ENCODE results near the gene PACSIN2.
"Not testable (repeated sequence)": the region's sequence is repeated elsewhere in the genome, so short reads cannot be mapped to it uniquely, and the experiment has no call there.

PACSIN2 gene

DNA sequence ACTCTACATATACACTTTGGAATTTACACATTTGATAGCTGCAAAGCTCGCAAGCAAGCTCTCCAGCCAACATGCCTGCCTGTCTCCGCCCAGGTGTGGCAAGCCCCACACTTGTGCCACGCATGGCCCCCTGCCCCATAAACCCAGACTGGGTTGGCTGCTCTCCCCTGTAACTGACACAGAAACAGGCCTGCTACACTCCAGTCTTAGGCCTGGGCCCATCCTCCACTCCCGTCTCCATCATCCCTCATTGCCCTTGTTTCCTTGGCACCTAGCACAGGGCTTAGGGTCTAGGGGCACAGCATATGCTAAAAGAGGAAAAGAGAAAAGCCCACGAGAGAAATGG lies 41.4 kb downstream of the PACSIN2 start:
- no peak overlapping the region for H3K4me3 ChIP-seq (ENCODE audit: low read length)
- 89% methylated on average over 5 of the region's 5 CpGs for WGBS
- H3K27me3 ChIP-seq (ENCODE audit: insufficient read depth, low read length): no peaks in the 10 kb centered on the region
- H3K9me3 ChIP-seq (ENCODE audit: insufficient read depth, low read depth, low read length): no peaks in the 10 kb centered on the region
- peaks cover 28% of the 10 kb centered on the region for H3K4me1 ChIP-seq (ENCODE audit: insufficient read depth, low read length)
- H3K36me3 ChIP-seq (ENCODE audit: insufficient read depth, low read length): peaks cover 5% of the 10 kb centered on the region; the same call in 1 of the 2 replicates
- no peak overlapping the region for H3K27ac ChIP-seq (ENCODE audit: low read depth, low read length)
- no peak overlapping the region for H3K9ac ChIP-seq (ENCODE audit: low read depth, low read length)

DNA sequence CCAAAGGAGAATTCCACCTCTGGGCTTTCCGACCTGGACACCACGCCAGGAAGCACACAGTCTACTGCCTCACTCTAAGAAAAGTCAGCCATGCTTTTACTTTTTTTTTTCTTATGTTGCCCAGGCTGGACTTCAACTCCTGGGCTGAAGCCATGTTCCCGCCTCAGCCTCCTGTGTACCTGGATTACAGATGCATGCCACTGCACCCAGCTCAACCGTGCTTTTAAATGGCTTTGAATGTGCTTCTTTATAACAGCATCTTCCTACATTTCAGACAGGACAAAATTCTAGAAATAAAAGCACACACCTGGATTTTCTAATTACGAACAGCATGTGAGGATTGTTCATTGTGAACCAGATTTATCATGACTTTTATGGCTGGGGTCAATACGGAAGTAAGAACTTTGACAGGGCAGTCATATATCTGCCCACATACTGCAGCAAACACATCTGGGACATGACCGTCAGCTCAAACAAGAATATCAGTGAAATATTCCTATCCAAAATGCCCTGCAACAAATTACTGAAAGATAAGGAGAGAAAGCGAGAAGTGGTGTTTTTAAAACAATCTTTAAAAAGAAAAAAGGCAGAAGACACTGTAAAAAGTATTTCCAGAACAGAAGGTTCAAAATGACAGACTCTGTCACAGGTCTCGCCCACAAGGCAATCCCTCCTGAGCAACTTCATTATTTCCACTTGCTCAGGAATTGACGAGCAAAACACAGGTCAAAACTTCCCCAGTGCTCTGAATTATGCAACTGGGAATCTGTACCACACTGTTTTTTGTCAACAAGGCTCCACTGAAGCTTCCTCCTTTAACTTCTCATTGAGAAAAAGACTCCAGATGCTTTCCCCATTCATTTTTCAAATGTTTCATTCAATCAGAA lies 42.1 kb downstream of the PACSIN2 start:
- no peak overlapping the region for H3K4me3 ChIP-seq (ENCODE audit: low read length)
- no peak overlapping the region for H3K9ac ChIP-seq (ENCODE audit: low read depth, low read length)
- no peak overlapping the region for H3K27ac ChIP-seq (ENCODE audit: low read depth, low read length)
- WGBS: 94% methylated on average over 9 of the region's 10 CpGs
- H3K4me1 ChIP-seq (ENCODE audit: insufficient read depth, low read length): peaks cover 25% of the 10 kb centered on the region
- H3K27me3 ChIP-seq (ENCODE audit: insufficient read depth, low read length): no peaks in the 10 kb centered on the region
- H3K9me3 ChIP-seq (ENCODE audit: insufficient read depth, low read depth, low read length): no peaks in the 10 kb centered on the region
- peaks cover 5% of the 10 kb centered on the region; the same call in 1 of the 2 replicates for H3K36me3 ChIP-seq (ENCODE audit: insufficient read depth, low read length)

DNA sequence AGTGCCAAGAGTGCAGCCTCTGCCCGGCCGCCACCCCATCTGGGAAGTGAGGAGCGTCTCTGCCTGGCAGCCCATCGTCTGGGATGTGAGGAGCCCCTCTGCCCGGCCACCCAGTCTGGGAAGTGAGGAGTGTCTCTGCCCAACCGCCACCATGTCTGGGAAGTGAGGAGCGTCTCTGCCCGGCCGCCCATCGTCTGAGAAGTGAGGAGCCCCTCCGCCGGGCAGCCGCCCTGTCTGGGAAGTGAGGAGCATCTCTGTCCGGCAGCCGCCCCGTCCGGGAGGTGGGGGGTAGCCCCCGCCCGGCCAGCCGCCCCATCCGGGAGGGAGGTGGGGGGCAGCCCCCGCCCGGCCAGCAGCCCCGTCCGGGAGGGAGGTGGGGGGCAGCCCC lies 43.5 kb downstream of the PACSIN2 start:
- not testable (repeated sequence) for H3K36me3 ChIP-seq (ENCODE audit: insufficient read depth, low read length); H3K4me3 ChIP-seq (ENCODE audit: low read length); H3K27ac ChIP-seq (ENCODE audit: low read depth, low read length); H3K27me3 ChIP-seq (ENCODE audit: insufficient read depth, low read length); H3K9me3 ChIP-seq (ENCODE audit: insufficient read depth, low read depth, low read length); H3K9ac ChIP-seq (ENCODE audit: low read depth, low read length)
- H3K4me1 ChIP-seq (ENCODE audit: insufficient read depth, low read length): peaks cover 13% of the 10 kb centered on the region; the same call in 1 of the 2 replicates
- WGBS: 96% methylated on average over 25 of the region's 25 CpGs

DNA sequence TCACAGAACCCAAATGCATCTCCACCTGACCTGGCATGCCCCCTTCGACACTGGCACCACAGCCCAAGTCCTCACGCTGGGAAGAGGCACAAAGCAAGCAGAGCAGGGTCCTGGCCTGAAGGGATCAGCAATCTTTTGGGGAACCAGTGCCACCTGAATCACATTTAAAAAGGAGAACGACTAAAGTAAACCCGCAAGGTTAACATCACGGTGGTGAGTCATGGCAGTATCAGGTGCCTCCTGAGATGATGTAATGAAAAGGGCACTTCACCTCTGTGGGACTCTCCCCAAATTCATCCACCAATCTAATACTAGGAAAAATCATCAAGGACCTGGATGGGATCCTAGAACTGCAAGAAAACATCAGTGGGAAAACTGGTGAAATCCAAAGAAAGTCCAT lies 44.9 kb downstream of the PACSIN2 start:
- peaks cover 8% of the 10 kb centered on the region; the same call in 1 of the 2 replicates for H3K36me3 ChIP-seq (ENCODE audit: insufficient read depth, low read length)
- 93% methylated on average over 5 of the region's 5 CpGs for WGBS
- no peaks in the 10 kb centered on the region for H3K9me3 ChIP-seq (ENCODE audit: insufficient read depth, low read depth, low read length)
- peaks cover 20% of the 10 kb centered on the region for H3K4me1 ChIP-seq (ENCODE audit: insufficient read depth, low read length)
- H3K4me3 ChIP-seq (ENCODE audit: low read length): no peak overlapping the region
- no peak overlapping the region for H3K27ac ChIP-seq (ENCODE audit: low read depth, low read length)
- no peaks in the 10 kb centered on the region for H3K27me3 ChIP-seq (ENCODE audit: insufficient read depth, low read length)
- H3K9ac ChIP-seq (ENCODE audit: low read depth, low read length): no peak overlapping the region

DNA sequence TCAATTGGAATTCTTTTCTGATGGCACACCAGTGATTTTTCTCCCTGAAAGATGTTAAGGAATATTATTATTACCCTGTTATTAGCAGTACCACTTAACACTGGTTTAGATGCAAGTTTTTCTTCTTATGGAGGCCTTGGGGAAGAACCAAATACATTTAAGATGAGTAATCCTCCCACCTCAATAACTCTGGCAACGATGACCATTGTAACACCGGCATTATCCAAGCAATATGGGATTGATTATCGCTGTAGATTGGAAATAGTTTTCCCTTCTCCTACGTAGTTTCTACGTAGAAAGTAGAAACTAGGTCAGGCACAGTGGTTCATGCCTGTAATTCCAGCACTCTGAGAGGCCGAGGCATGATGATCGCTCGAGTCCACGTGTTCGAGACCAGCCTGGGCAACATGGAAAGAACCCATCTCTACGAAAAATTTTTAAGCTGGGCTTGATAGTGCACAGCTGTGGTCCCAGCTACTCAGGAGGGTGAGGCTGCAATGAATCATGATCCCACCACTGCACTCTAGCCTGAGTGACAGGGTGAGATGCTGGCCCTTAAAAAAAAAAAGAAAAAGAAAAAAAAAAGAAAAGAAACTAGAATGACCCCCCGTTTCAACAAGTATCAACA lies 45.5 kb downstream of the PACSIN2 start:
- WGBS: 94% methylated on average over 12 of the region's 12 CpGs
- Histone ChIP-seq H3K4me3 (ENCODE audit: low read length) (no peak overlapping the region), H3K27me3 (ENCODE audit: insufficient read depth, low read length) (no peaks in the 10 kb centered on the region), H3K36me3 (ENCODE audit: insufficient read depth, low read length) (peaks cover 8% of the 10 kb centered on the region; the same call in 1 of the 2 replicates), H3K4me1 (ENCODE audit: insufficient read depth, low read length) (peaks cover 24% of the 10 kb centered on the region), H3K9ac (ENCODE audit: low read depth, low read length) (no peak overlapping the region), H3K9me3 (ENCODE audit: insufficient read depth, low read depth, low read length) (no peaks in the 10 kb centered on the region), H3K27ac (ENCODE audit: low read depth, low read length) (no peak overlapping the region)

DNA sequence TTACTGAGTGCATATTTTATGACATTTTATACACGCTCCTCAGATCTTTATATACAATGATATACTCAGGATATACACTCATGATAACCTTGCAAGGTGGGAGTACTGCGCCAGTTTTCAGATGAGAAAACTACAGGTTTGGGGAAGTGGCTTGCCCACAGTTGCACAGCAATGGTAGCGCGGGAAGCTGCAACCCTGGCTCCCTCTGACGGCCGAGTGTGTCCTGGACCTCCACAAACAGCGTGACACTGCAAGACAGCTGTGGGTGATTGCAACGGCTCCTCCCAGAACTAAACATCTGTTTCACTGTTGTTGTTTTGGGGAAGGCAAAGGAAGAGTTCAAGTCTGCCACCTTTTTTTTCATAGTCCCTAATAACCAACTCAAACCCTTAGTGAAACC lies 47.0 kb downstream of the PACSIN2 start:
- Histone ChIP-seq H3K4me3 (ENCODE audit: low read length) (no peak overlapping the region), H3K9ac (ENCODE audit: low read depth, low read length) (no peak overlapping the region), H3K36me3 (ENCODE audit: insufficient read depth, low read length) (peaks cover 8% of the 10 kb centered on the region; the same call in 1 of the 2 replicates), H3K9me3 (ENCODE audit: insufficient read depth, low read depth, low read length) (no peaks in the 10 kb centered on the region), H3K4me1 (ENCODE audit: insufficient read depth, low read length) (peaks cover 36% of the 10 kb centered on the region), H3K27ac (ENCODE audit: low read depth, low read length) (no peak overlapping the region), H3K27me3 (ENCODE audit: insufficient read depth, low read length) (no peaks in the 10 kb centered on the region)
- 88% methylated on average over 6 of the region's 8 CpGs for WGBS

DNA sequence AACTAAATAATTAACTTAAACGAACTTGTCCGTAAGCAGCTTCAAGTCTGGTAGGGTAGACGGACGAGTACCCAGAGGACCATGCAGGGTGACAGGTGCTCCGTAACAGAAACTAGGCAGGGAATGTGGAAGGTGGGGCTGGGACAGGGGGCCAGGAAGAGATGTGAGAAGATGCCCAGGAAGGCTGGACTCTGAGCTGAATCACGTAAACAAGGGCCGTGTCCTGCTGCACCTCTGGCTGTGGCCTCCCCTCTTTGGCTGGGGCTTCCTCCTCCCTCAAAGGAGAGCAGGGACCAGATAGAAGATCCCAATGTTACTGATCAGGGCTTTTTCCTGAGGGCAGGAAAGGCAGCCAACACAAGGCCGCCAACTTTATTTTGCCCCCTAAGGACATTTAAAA lies 47.9 kb downstream of the PACSIN2 start:
- Histone ChIP-seq H3K27ac (ENCODE audit: low read depth, low read length) (no peak overlapping the region), H3K27me3 (ENCODE audit: insufficient read depth, low read length) (no peaks in the 10 kb centered on the region), H3K9ac (ENCODE audit: low read depth, low read length) (no peak overlapping the region), H3K36me3 (ENCODE audit: insufficient read depth, low read length) (peaks cover 8% of the 10 kb centered on the region; the same call in 1 of the 2 replicates), H3K4me1 (ENCODE audit: insufficient read depth, low read length) (peaks cover 43% of the 10 kb centered on the region), H3K9me3 (ENCODE audit: insufficient read depth, low read depth, low read length) (no peaks in the 10 kb centered on the region), H3K4me3 (ENCODE audit: low read length) (no peak overlapping the region)
- 94% methylated on average over 8 of the region's 8 CpGs for WGBS

DNA sequence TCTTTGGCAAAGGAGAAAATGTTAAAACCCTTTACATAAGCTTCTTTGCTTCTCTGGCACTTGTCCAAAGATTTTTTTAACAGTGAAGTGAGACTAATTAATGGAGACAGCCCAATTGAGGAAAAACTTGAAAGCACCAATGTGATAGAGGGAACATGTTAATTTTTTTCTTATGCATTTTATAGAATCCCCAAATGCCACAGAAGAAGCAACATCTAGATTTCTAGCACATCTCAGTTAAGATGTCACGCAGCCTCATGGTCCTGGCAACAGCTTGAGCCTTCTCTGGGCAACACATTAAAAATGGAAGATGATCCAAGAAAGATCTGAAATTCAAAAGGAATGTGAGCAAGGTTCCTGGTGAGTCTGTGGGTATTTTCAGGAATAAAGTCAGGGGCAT lies 48.5 kb downstream of the PACSIN2 start:
- H3K36me3 ChIP-seq (ENCODE audit: insufficient read depth, low read length): peaks cover 8% of the 10 kb centered on the region; the same call in 1 of the 2 replicates
- no peaks in the 10 kb centered on the region for H3K27me3 ChIP-seq (ENCODE audit: insufficient read depth, low read length)
- H3K9me3 ChIP-seq (ENCODE audit: insufficient read depth, low read depth, low read length): no peaks in the 10 kb centered on the region
- peaks cover 44% of the 10 kb centered on the region for H3K4me1 ChIP-seq (ENCODE audit: insufficient read depth, low read length)
- no peak overlapping the region for H3K4me3 ChIP-seq (ENCODE audit: low read length)
- 98% methylated on average over 1 of the region's 1 CpG for WGBS
- H3K9ac ChIP-seq (ENCODE audit: low read depth, low read length): no peak overlapping the region
- H3K27ac ChIP-seq (ENCODE audit: low read depth, low read length): no peak overlapping the region

DNA sequence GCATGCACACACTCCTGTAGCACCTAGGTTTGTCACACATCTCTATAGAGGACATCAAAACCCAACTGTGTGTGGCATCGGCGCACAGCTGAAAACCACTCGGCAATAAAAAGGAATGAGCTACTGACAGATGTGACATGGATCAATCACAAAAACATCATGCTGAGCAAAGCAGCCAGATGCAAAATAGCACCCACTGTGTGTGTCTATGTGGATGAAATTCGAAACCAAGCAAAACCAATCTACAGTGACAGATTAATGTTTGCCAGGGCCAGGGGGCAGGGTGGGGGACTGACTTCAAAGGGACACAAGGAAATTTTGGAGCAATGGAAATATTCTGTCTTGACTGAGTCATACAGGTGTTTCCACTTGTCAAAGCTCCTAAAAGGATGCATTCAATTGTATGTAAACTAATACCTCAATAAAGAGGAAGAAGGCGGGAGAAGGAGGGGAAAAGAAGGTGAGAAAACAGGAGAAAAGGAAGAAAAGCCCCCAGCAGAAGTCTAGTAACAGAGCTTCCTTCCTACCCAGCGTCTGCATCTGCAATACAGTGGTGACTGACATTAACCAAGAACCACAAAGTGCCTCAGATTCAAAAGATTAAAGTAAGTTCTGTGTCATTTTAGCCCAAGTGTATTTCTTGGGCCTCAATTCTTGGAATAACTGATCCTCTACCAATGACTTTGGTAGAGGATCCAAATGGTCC lies 49.8 kb downstream of the PACSIN2 start:
- H3K9me3 ChIP-seq (ENCODE audit: insufficient read depth, low read depth, low read length): no peaks in the 10 kb centered on the region
- H3K27me3 ChIP-seq (ENCODE audit: insufficient read depth, low read length): no peaks in the 10 kb centered on the region
- 20% methylated on average over 5 of the region's 6 CpGs for WGBS
- H3K27ac ChIP-seq (ENCODE audit: low read depth, low read length): peak overlapping the region; percentile 63; the same call in 1 of the 2 replicates
- no peak overlapping the region for H3K4me3 ChIP-seq (ENCODE audit: low read length)
- no peak overlapping the region for H3K9ac ChIP-seq (ENCODE audit: low read depth, low read length)
- H3K4me1 ChIP-seq (ENCODE audit: insufficient read depth, low read length): peaks cover 55% of the 10 kb centered on the region
- H3K36me3 ChIP-seq (ENCODE audit: insufficient read depth, low read length): peaks cover 7% of the 10 kb centered on the region; the same call in 1 of the 2 replicates

DNA sequence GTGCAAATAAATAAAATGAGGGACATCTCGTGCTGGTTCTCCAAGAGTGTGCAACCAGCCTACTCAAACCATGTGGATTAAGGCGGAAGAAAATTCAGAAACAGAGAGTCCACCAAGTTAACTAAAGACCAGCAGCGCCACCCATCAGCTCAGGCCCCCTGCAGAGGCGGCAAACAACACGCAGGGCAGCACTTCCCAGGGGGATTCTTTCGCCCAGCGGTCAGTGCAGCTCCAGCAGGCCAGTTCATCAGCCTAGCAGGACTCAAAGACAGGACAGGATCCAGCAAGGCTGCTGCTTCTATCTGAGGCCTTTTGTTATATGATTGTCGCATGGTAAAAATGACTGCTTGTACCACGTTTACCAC lies 51.7 kb downstream of the PACSIN2 start:
- Histone ChIP-seq H3K27ac (ENCODE audit: low read depth, low read length) (no peak overlapping the region), H3K9me3 (ENCODE audit: insufficient read depth, low read depth, low read length) (no peaks in the 10 kb centered on the region), H3K36me3 (ENCODE audit: insufficient read depth, low read length) (peaks cover 3% of the 10 kb centered on the region; the same call in 1 of the 2 replicates), H3K4me1 (ENCODE audit: insufficient read depth, low read length) (peaks cover 64% of the 10 kb centered on the region), H3K27me3 (ENCODE audit: insufficient read depth, low read length) (no peaks in the 10 kb centered on the region), H3K9ac (ENCODE audit: low read depth, low read length) (no peak overlapping the region), H3K4me3 (ENCODE audit: low read length) (no peak overlapping the region)
- WGBS: 73% methylated on average over 9 of the region's 9 CpGs

Measured in HUES64 (cell line).